Activated CD8-positive, alpha-beta memory T cell treated with anti-CD3 and anti-CD28 coated beads, Interleukin-2, amount 10 ng/mL, durations not matched to agents 7 days and 5 days (primary cell): ENCODE data around the gene FBXO31. TPM values are rescaled to one million over a fixed set of nuclear protein-coding genes. Genes with fewer than 3 reads are reported as not detected.

Source experiments
- ATAC-seq: fragments of 150-1000 bp; cut with Tn5 transposase; one replicate; pipeline ENCODE4 v1.10.0; 2021; ENCODE audit warnings: moderate library complexity
- CTCF ChIA-PET: fragments of 350-600 bp; sonication (Branson Sonifier 250); formaldehyde crosslinking; loops from one replicate; lab custom pipeline; 2021; ENCODE audit warnings: antibody characterized with exemption; lab: Charles Lee
- DNase-seq: peaks from one replicate; pipeline ENCODE4 v3.0.0-alpha.2; 2020
- H3K27ac Mint-ChIP-seq: one replicate; pipeline ENCODE4 v1.8.0; 2021; ENCODE audit warnings: mild to moderate bottlenecking, mixed read lengths
- H3K27me3 Mint-ChIP-seq: one replicate; pipeline ENCODE4 v1.8.0; 2021; ENCODE audit warnings: mixed read lengths
- H3K36me3 Mint-ChIP-seq: one replicate; pipeline ENCODE4 v1.8.0; 2021; ENCODE audit warnings: mild to moderate bottlenecking, mixed read lengths
- H3K4me1 Mint-ChIP-seq: one replicate; pipeline ENCODE4 v1.8.0; 2021; ENCODE audit warnings: mixed read lengths
- H3K4me3 Mint-ChIP-seq: one replicate; pipeline ENCODE4 v1.8.0; 2021; ENCODE audit warnings: mild to moderate bottlenecking, moderate library complexity, mixed read lengths
- H3K9me3 Mint-ChIP-seq: one replicate; pipeline ENCODE4 v1.8.0; 2022; ENCODE audit warnings: low read depth, mixed read lengths
- total RNA-seq, 2 experiments: library from RNA; stranded (reverse); gene quantifications; one replicate each; pipeline ENCODE4 v1.2.3, GENCODE V29; 2021

The FBXO31 gene
- total RNA-seq, 2 experiments from 2014 or later: 38.8 TPM

- no peaks in the 10 kb centered on the region for H3K9me3 Mint-ChIP-seq
- peaks cover 31% of the 10 kb centered on the region for H3K4me1 Mint-ChIP-seq
- no peaks in the 10 kb centered on the region for H3K27me3 Mint-ChIP-seq
- ATAC-seq (no peak), DNase-seq (no peak)
- H3K4me3 Mint-ChIP-seq: no peak overlapping the region
- no peak overlapping the region for H3K27ac Mint-ChIP-seq
- CTCF ChIA-PET: interaction anchor here (0.9 kb wide), 1 partner anchor 20 kb away, joined by 3 read pairs; no protein-coding TSS in a partner anchor
- peaks cover 11% of the 10 kb centered on the region for H3K36me3 Mint-ChIP-seq
Measured at GRCh38 chr16:87360862-87361610, 22.5 kb downstream of the FBXO31 start.

- CTCF ChIA-PET: no interaction called here
- Mint-ChIP-seq H3K9me3 (no peaks in the 10 kb centered on the region), H3K27me3 (no peaks in the 10 kb centered on the region)
Measured at GRCh38 chr16:87359121-87359520, 24.5 kb downstream of the FBXO31 start.

GRCh38 chr16:87358696-87359095 is 24.9 kb downstream of the FBXO31 start:
- H3K27ac Mint-ChIP-seq: no peak overlapping the region
- no peak for ATAC-seq
- H3K4me3 Mint-ChIP-seq: no peak overlapping the region
- CTCF ChIA-PET: no interaction called here
- peaks cover 9% of the 10 kb centered on the region for H3K36me3 Mint-ChIP-seq
- no peaks in the 10 kb centered on the region for H3K27me3 Mint-ChIP-seq
- DNase-seq: no peak
- H3K9me3 Mint-ChIP-seq: no peaks in the 10 kb centered on the region
- H3K4me1 Mint-ChIP-seq: peaks cover 15% of the 10 kb centered on the region

More at GRCh38 chr16:87359121-87359520, 24.5 kb downstream of the FBXO31 start:
- no peak overlapping the region for H3K27ac Mint-ChIP-seq
- no peak overlapping the region for H3K4me3 Mint-ChIP-seq
- DNase-seq (no peak), ATAC-seq (no peak)
- peaks cover 17% of the 10 kb centered on the region for H3K4me1 Mint-ChIP-seq
- peaks cover 9% of the 10 kb centered on the region for H3K36me3 Mint-ChIP-seq

GRCh38 chr16:87358250-87358649 is 25.3 kb downstream of the FBXO31 start:
- Mint-ChIP-seq H3K36me3 (peaks cover 7% of the 10 kb centered on the region), H3K27ac (no peak overlapping the region), H3K27me3 (no peaks in the 10 kb centered on the region), H3K9me3 (no peaks in the 10 kb centered on the region), H3K4me3 (no peak overlapping the region), H3K4me1 (peaks cover 12% of the 10 kb centered on the region)
- CTCF ChIA-PET: no interaction called here
- ATAC-seq (no peak), DNase-seq (no peak)

GRCh38 chr16:87356491-87356853 is 27.1 kb downstream of the FBXO31 start:
- DNase-seq (no peak), ATAC-seq (no peak)
- Mint-ChIP-seq H3K27me3 (no peaks in the 10 kb centered on the region), H3K27ac (no peak overlapping the region), H3K4me1 (peaks cover 12% of the 10 kb centered on the region), H3K36me3 (peaks cover 7% of the 10 kb centered on the region), H3K4me3 (no peak overlapping the region), H3K9me3 (no peaks in the 10 kb centered on the region)
- CTCF ChIA-PET: interaction anchor here (1.3 kb wide), 1 partner anchor 38 kb away, joined by 3 read pairs; no protein-coding TSS in a partner anchor

- Mint-ChIP-seq H3K9me3 (no peaks in the 10 kb centered on the region), H3K36me3 (peaks cover 2% of the 10 kb centered on the region), H3K27ac (no peak overlapping the region), H3K4me3 (no peak overlapping the region), H3K4me1 (no peaks in the 10 kb centered on the region), H3K27me3 (no peaks in the 10 kb centered on the region)
- CTCF ChIA-PET: no interaction called here
- DNase-seq (no peak), ATAC-seq (no peak)
Measured at GRCh38 chr16:87353613-87354012, 30.0 kb downstream of the FBXO31 start.

- no peak overlapping the region for H3K4me3 Mint-ChIP-seq
- DNase-seq (no peak), ATAC-seq (no peak)
- no peaks in the 10 kb centered on the region for H3K9me3 Mint-ChIP-seq
- no peak overlapping the region for H3K27ac Mint-ChIP-seq
- no peaks in the 10 kb centered on the region for H3K27me3 Mint-ChIP-seq
- H3K36me3 Mint-ChIP-seq: peaks cover 2% of the 10 kb centered on the region
- CTCF ChIA-PET: no interaction called here
- no peaks in the 10 kb centered on the region for H3K4me1 Mint-ChIP-seq
Measured at GRCh38 chr16:87352818-87353217, 30.8 kb downstream of the FBXO31 start.

GRCh38 chr16:87351320-87351698 is 32.3 kb downstream of the FBXO31 start:
- H3K4me3 Mint-ChIP-seq: no peak overlapping the region
- peaks cover 4% of the 10 kb centered on the region for H3K36me3 Mint-ChIP-seq
- no peaks in the 10 kb centered on the region for H3K4me1 Mint-ChIP-seq
- H3K27ac Mint-ChIP-seq: no peak overlapping the region
- H3K27me3 Mint-ChIP-seq: no peaks in the 10 kb centered on the region
- CTCF ChIA-PET: interaction anchor here (1.4 kb wide), 1 partner anchor 12 kb away, joined by 3 read pairs; no protein-coding TSS in a partner anchor
- ATAC-seq: no peak
- no peaks in the 10 kb centered on the region for H3K9me3 Mint-ChIP-seq
- no peak for DNase-seq

- DNase-seq: no peak
- Mint-ChIP-seq H3K4me1 (peaks cover 1% of the 10 kb centered on the region), H3K27me3 (no peaks in the 10 kb centered on the region), H3K27ac (no peak overlapping the region), H3K9me3 (no peaks in the 10 kb centered on the region), H3K36me3 (peaks cover 6% of the 10 kb centered on the region), H3K4me3 (no peak overlapping the region)
- CTCF ChIA-PET: interaction anchor here (1.4 kb wide), 1 partner anchor 13 kb away, joined by 3 read pairs; no protein-coding TSS in a partner anchor
- no peak for ATAC-seq
Measured at GRCh38 chr16:87350681-87351319, 32.8 kb downstream of the FBXO31 start.

- no peak for ATAC-seq
- peaks cover 7% of the 10 kb centered on the region for H3K4me1 Mint-ChIP-seq
- CTCF ChIA-PET: no interaction called here
- no peaks in the 10 kb centered on the region for H3K9me3 Mint-ChIP-seq
- H3K27ac Mint-ChIP-seq: no peak overlapping the region
- peaks cover 6% of the 10 kb centered on the region for H3K36me3 Mint-ChIP-seq
- DNase-seq: no peak
- H3K27me3 Mint-ChIP-seq: no peaks in the 10 kb centered on the region
- no peak overlapping the region for H3K4me3 Mint-ChIP-seq
Measured at GRCh38 chr16:87350031-87350430, 33.5 kb downstream of the FBXO31 start.

- CTCF ChIA-PET: no interaction called here
- H3K4me3 Mint-ChIP-seq: no peak overlapping the region
- DNase-seq (no peak), ATAC-seq (no peak)
- H3K9me3 Mint-ChIP-seq: no peaks in the 10 kb centered on the region
- H3K27ac Mint-ChIP-seq: no peak overlapping the region
- peaks cover 10% of the 10 kb centered on the region for H3K36me3 Mint-ChIP-seq
- H3K27me3 Mint-ChIP-seq: no peaks in the 10 kb centered on the region
- peaks cover 13% of the 10 kb centered on the region for H3K4me1 Mint-ChIP-seq
Measured at GRCh38 chr16:87348616-87349157, 34.9 kb downstream of the FBXO31 start.

- no peaks in the 10 kb centered on the region for H3K9me3 Mint-ChIP-seq
- H3K36me3 Mint-ChIP-seq: peaks cover 10% of the 10 kb centered on the region
- no peak for ATAC-seq
- H3K27me3 Mint-ChIP-seq: no peaks in the 10 kb centered on the region
- H3K27ac Mint-ChIP-seq: no peak overlapping the region
- no peak for DNase-seq
- CTCF ChIA-PET: interaction anchor here (1.5 kb wide), 1 partner anchor 23 kb away, joined by 3 read pairs; no protein-coding TSS in a partner anchor
- H3K4me3 Mint-ChIP-seq: no peak overlapping the region
- H3K4me1 Mint-ChIP-seq: peaks cover 16% of the 10 kb centered on the region
Measured at GRCh38 chr16:87347932-87348615, 35.5 kb downstream of the FBXO31 start.

GRCh38 chr16:87346517-87347060 is 37.0 kb downstream of the FBXO31 start:
- DNase-seq: no peak
- no peak for ATAC-seq
- Mint-ChIP-seq H3K4me1 (peaks cover 16% of the 10 kb centered on the region), H3K27me3 (no peaks in the 10 kb centered on the region), H3K36me3 (peaks cover 17% of the 10 kb centered on the region), H3K9me3 (no peaks in the 10 kb centered on the region), H3K4me3 (no peak overlapping the region), H3K27ac (no peak overlapping the region)
- CTCF ChIA-PET: no interaction called here
